Progenitor cell of endocrine pancreas (in vitro differentiated cells): ENCODE results near the gene KLHDC10. TPM values are rescaled to one million over a fixed set of nuclear protein-coding genes. Genes with fewer than 3 reads are reported as not detected.
"Not testable (repeated sequence)": the region's sequence is repeated elsewhere in the genome, so short reads cannot be mapped to it uniquely, and the experiment has no call there.

Experiments
- DNase-seq: peaks from one replicate; pipeline ENCODE4 v3.0.0; 2021; ENCODE audit warnings: low spot score; ENCODE audit not compliant: unreplicated experiment
- H3K27ac Mint-ChIP-seq: 2 replicates; pipeline ENCODE4 v1.8.0; 2021; ENCODE audit warnings: mild to moderate bottlenecking, moderate library complexity, mixed read lengths
- H3K27me3 Mint-ChIP-seq: 2 replicates; pipeline ENCODE4 v1.8.0; 2021; ENCODE audit warnings: mixed read lengths
- H3K36me3 Mint-ChIP-seq: 2 replicates; pipeline ENCODE4 v1.8.0; 2022; ENCODE audit warnings: mixed read lengths; ENCODE audit not compliant: insufficient read depth
- H3K4me1 Mint-ChIP-seq: 2 replicates; pipeline ENCODE4 v1.8.0; 2021; ENCODE audit warnings: low read depth, mixed read lengths
- H3K4me3 Mint-ChIP-seq: 2 replicates; pipeline ENCODE4 v1.8.0; 2021; ENCODE audit warnings: low read depth, mild to moderate bottlenecking, moderate library complexity, mixed read lengths
- H3K9me3 Mint-ChIP-seq: 2 replicates; pipeline ENCODE4 v1.8.0; 2021; ENCODE audit warnings: low read depth, mixed read lengths
- total RNA-seq: library from RNA; stranded (reverse); gene quantifications from 2 replicates; pipeline ENCODE4 v1.2.1, GENCODE V29; 2021
- TF ChIP-seq, protein P1 (sequence below): fragments of 200-600 bp; sonication (generic); IDR thresholded peaks from one replicate; pipeline ENCODE4 v1.5.0; 2021; ENCODE audit warnings: antibody characterized with exemption, mild to moderate bottlenecking; ENCODE audit not compliant: unreplicated experiment

Gene KLHDC10
- total RNA-seq, 1 donor from 2014 or later, result 50.1 TPM

DNA sequence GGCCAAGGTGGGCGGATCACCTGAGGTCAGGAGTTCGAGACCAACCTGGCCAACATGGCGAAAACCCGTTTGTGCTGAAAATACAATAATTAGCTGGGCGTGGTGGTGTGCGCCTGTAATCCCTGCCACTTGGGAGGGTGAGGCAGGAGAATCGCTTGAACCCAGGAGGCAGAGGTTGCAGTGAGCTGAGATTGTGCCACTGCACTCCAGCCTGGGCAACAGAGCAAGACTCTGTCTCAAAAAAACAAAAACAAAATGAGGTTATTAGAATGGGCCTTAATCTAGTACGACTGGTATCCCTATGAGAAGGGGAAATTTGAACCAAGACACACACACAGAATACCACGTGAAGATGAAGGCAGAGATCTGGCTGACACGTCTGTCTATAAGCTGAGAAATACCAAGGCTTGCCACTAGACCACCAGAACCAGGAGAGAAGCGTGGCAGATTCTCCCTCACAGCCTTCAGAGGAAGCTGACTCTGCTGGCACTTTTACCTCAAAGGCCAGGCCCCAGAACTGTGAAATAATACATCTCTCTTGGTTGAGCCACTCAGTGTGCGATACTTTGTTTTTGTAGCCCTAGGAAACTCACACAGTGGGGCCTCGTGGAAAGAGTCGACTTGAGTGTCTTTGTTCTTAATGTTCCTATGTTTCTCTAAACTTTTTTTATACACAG is 75.2 kb downstream of the KLHDC10 start:
- Mint-ChIP-seq H3K27me3 (no peaks in the 10 kb centered on the region), H3K36me3 (no peaks in the 10 kb centered on the region), H3K9me3 (no peaks in the 10 kb centered on the region), H3K4me1 (peaks cover 31% of the 10 kb centered on the region), H3K4me3 (no peak overlapping the region), H3K27ac (peak overlapping the region; percentile 38)
- no peak for DNase-seq
- TF ChIP-seq, protein P1, sequence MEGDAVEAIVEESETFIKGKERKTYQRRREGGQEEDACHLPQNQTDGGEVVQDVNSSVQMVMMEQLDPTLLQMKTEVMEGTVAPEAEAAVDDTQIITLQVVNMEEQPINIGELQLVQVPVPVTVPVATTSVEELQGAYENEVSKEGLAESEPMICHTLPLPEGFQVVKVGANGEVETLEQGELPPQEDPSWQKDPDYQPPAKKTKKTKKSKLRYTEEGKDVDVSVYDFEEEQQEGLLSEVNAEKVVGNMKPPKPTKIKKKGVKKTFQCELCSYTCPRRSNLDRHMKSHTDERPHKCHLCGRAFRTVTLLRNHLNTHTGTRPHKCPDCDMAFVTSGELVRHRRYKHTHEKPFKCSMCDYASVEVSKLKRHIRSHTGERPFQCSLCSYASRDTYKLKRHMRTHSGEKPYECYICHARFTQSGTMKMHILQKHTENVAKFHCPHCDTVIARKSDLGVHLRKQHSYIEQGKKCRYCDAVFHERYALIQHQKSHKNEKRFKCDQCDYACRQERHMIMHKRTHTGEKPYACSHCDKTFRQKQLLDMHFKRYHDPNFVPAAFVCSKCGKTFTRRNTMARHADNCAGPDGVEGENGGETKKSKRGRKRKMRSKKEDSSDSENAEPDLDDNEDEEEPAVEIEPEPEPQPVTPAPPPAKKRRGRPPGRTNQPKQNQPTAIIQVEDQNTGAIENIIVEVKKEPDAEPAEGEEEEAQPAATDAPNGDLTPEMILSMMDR, result no peak

DNA sequence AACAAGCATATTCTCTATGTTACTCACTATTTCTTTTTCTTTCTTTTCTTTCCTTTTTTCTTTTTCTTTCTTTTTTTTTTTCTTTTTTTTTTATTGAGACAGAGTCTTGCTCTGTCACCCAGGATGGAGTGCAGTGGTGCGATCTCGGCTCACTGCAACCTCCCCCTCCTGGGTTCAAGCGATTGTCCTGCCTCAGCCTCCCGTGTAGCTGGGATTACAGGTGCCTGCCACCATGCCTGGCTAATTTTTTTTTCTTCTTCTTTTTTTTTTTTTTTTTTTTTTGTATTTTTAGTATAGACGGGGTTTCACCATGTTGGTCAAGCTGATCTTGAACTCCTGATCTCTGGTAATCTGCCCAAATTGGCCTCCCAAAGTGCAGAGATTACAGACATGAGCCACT is 75.8 kb downstream of the KLHDC10 start:
- H3K4me1 Mint-ChIP-seq, result peaks cover 29% of the 10 kb centered on the region
- DNase-seq, H3K4me3 Mint-ChIP-seq, H3K36me3 Mint-ChIP-seq, H3K27ac Mint-ChIP-seq, H3K27me3 Mint-ChIP-seq, H3K9me3 Mint-ChIP-seq: not testable (repeated sequence)

DNA sequence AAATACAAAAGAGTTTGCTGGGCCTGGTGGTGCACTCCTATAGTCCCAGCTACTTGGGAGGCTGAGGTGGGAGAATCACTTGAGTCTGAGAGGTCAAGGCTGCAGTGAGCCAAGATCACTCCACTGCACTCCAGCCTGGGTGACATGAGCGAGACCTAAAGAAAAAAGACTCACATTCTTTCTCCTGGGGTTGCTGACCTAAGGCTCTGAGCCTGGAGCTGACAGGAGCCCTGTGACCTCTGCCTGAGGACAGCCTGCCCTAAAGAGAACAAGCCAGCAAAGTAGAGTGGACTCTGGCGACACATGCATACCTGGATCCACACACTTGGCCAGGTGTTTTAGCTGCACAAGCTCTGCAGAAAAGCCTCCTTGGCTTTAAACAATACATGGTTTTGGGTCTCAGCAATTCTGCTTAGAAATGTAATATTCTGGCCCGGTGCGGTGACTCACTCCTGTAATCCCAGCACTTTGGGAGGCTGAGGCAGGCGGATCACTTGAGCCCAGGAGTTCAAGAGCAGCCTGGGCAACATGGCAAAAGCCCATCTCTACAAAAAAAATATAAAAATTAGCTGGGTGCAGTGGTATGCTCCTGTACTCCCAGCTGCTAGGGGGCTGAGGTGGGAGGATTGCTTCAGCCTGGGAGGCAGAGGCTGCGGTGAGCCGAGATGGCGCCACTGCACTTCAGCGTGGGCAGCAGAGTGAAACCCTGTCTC is 76.5 kb downstream of the KLHDC10 start:
- Mint-ChIP-seq H3K27me3 (no peaks in the 10 kb centered on the region), H3K9me3 (no peaks in the 10 kb centered on the region), H3K27ac (no peak overlapping the region), H3K4me3 (no peak overlapping the region), H3K36me3 (no peaks in the 10 kb centered on the region), H3K4me1 (peaks cover 24% of the 10 kb centered on the region)
- no peak for DNase-seq
- TF ChIP-seq, protein P1, result no peak

DNA sequence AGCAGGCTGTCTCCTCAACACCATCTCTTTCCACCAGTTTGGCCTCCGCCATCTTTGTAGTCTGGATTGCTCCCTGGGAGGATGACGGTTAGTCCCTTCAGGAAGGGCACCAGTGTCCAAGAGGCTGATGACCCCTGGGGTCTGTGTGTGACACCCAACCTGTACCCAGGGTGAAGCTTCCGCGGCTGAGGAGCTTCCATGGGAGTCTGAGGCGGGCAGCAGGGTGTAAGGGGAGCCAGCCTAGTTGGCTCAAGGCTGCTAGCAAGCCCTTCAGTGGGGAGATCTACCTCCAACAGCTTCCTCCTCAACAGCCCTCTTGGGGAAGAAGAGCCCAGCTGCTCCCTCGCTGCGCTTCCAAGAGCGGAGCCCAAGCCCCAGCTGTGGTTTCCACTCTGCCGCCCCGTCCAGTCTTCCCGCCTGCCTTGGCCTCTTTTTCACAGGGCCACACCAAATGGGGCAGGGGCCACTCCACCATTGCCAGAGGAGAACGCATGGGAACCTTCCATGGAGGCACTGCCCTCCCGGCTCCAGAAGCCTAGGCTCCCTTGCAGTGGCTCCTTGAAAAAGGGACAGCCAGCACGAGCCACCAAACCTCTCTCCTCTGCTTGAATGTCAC is 77.5 kb downstream of the KLHDC10 start:
- Mint-ChIP-seq H3K27ac (no peak overlapping the region), H3K4me1 (peaks cover 20% of the 10 kb centered on the region), H3K27me3 (no peaks in the 10 kb centered on the region), H3K36me3 (no peaks in the 10 kb centered on the region), H3K9me3 (no peaks in the 10 kb centered on the region), H3K4me3 (no peak overlapping the region)
- DNase-seq, result no peak
- TF ChIP-seq, protein P1, result no peak

DNA sequence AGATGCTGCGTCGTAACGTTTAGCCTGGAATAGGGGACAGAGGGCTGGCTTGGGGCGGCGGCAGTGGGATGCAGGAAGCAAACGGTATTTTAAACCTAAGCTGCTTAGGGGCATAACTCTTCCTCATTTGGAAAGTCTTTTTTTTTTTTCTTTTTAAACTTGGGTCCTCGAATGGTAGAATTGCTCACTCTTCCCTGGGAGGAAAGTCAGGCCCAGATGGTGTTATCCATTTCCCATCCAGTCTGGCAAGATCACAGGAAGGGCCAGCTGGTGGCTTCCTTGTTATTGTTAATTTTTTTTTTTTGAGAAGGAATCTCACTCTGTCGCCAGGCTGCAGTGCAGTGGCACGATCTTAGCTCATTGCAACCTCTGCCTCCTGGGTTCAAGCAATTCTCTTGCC is 78.2 kb downstream of the KLHDC10 start:
- DNase-seq, result no peak

More for the DNA sequence above, 78.2 kb downstream of the KLHDC10 start:
- H3K27me3 Mint-ChIP-seq, result no peaks in the 10 kb centered on the region
- TF ChIP-seq, protein P1, result no peak
- no peaks in the 10 kb centered on the region for H3K36me3 Mint-ChIP-seq
- H3K4me3 Mint-ChIP-seq, result no peak overlapping the region
- no peak overlapping the region for H3K27ac Mint-ChIP-seq
- H3K9me3 Mint-ChIP-seq, result no peaks in the 10 kb centered on the region
- H3K4me1 Mint-ChIP-seq, result peaks cover 15% of the 10 kb centered on the region
